ENCODE data around the gene LGI2.

LGI2 gene

DNA sequence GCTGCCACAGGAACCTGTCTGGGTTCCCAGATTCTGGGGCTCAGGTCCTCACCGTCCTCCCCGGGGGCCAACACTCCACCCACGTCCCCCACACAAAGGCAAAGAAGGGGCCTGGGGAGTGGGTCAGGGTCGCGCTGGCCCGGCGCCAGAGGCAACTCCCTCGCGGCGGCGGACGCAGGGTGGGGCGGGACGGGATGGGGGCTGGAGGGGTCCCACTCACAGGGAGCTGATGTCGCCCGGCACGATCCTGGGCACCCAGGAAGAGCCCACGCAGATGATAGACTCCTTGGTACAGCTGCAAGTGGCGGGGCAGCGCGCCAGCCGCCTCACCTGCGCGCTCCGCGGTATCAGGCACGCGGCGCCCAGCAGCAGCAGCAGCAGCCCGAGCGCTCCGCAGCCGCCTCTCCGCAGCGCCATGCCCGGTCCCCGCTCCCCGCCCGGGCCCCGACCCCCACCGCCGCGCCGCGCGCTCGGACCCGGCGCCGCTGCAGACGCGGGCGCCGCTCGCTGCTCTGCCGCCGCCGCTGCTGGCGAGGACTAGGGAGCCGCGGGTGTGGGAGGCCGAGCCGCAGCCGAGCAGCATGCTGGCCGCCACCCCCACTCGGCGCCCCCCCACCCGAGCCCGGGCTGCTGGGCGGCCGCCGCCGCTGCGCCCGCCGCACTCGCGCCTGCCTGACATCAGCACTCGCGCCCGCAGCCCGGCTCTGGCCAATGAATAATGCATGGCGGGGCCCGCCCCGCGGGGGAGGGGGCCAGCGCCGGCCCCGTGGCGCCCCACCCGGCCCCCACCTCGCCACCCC, at the start of gene LGI2:
Gene LGI2, minus strand, starts transcription at position 670 of the 800 bp plus-strand sequence. Its CDS starts 253 bp downstream, at position 417.
- no peak within 1 kb of the TSS for H3K4me3 ChIP-seq (ENCODE audit: low read length)
- DNase-seq (ENCODE audit: low read depth), result peak; percentile 16
- TF ChIP-seq, protein P1, sequence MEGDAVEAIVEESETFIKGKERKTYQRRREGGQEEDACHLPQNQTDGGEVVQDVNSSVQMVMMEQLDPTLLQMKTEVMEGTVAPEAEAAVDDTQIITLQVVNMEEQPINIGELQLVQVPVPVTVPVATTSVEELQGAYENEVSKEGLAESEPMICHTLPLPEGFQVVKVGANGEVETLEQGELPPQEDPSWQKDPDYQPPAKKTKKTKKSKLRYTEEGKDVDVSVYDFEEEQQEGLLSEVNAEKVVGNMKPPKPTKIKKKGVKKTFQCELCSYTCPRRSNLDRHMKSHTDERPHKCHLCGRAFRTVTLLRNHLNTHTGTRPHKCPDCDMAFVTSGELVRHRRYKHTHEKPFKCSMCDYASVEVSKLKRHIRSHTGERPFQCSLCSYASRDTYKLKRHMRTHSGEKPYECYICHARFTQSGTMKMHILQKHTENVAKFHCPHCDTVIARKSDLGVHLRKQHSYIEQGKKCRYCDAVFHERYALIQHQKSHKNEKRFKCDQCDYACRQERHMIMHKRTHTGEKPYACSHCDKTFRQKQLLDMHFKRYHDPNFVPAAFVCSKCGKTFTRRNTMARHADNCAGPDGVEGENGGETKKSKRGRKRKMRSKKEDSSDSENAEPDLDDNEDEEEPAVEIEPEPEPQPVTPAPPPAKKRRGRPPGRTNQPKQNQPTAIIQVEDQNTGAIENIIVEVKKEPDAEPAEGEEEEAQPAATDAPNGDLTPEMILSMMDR (IDR thresholded peaks at IDR 0.05; ENCODE audit: insufficient read depth, low read depth, low read length, missing control alignments), result no peak

DNA sequence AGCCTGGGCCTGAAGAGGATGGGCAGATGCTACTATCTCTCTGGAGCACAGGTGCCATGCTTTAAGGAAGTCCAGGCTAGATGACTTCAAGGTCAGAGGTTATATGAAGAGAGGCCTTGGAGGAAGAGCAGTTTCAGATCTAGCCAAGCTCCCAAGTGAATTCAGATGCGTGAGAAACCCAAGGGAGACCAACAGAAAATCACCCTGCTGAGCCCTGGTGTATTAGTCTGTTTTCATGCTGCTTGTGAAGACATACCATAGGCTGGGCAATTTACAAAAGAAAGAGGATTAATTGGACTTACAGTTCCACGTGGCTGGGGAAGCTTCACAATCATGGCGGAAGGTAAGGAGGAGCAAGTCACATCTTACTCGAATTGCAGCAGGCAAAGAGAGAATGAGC, 47.8 kb upstream of the LGI2 start:
- TF ChIP-seq, protein P1 (IDR thresholded peaks at IDR 0.05; ENCODE audit: insufficient read depth, low read depth, low read length, missing control alignments), result no peak
- no peak for DNase-seq (ENCODE audit: low read depth)
- no peak overlapping the region for H3K4me3 ChIP-seq (ENCODE audit: low read length)

DNA sequence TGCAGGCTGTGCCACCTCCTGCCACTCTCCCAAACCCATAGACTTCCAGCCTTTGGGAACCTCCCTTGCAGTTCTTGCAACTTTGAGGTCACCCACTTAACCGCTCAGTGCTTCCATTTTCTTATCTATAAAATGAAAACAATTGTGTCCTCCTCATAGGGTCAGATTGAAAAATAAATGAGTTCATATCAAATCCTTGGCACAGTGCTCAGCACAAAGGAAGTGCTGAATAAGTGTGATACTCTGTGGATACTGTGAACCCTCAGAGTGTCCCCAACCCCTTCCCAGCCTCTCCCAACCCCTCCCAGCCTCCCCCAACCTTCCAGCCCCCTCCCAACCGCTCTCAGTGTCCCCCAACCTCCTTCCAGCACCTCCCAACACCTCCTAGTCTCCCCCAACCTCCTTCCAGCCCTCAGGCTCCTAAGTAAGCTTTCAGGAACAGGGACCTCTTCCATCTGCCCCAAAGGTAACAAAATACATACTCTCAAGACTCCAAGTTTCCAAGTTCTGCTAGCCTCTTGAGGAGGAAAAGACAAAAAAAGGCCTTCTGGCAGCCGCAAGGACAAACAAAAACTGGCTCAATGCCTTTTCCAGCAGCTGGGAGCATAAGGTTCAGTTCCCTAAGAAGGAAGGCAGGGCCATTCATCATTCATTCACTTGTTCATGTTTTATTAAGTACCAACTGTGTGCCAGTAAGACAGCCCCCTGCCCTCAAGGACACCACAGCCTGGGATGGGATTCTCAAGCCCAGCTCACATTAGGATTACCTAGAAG, 46.1 kb upstream of the LGI2 start:
- TF ChIP-seq, protein P1 (IDR thresholded peaks at IDR 0.05; ENCODE audit: insufficient read depth, low read depth, low read length, missing control alignments), result no peak
- H3K4me3 ChIP-seq (ENCODE audit: low read length), result no peak overlapping the region
- no peak for DNase-seq (ENCODE audit: low read depth)

DNA sequence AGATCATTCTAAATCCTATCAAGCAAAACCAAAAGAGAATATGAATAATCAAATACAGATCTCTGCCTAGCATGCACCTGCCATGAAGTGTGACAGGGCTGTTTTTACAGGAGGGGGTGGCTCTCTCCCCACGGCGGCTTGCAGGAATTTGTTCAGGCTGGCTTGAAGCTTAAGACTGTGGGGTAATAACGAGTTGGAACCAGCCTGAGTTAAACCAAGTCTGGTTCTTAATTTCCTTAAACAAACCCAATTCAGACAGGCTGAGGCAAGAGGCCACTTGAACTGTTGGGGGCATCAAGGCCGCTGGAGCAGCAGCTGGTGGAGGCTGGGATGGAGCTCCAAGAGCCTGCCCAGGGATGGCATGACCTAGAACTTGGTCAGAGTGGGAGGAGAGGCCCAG, 45.1 kb upstream of the LGI2 start:
- DNase-seq (ENCODE audit: low read depth), result no peak
- TF ChIP-seq, protein P1 (IDR thresholded peaks at IDR 0.05; ENCODE audit: insufficient read depth, low read depth, low read length, missing control alignments), result no peak

DNA sequence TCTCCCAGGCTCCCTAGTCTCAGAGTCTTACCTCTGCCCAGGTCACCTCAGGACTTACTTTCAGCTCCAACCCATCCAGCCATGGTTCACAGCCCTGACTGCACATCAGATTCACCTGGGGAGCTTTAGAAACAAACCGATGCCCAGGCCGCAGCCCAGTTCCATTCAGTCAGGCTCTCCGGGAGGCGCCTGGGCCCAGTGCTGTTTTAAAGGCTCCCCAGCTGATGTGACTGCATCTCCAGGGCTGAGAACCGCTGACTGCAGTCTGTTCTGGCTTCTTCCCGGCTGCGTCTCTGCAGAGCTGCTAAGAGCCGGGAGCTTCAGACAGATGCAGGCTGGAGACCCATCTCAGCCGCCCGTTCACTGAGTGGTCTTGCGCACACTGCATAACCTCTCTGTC, 44.4 kb upstream of the LGI2 start:
- DNase-seq (ENCODE audit: low read depth), result no peak
- H3K4me3 ChIP-seq (ENCODE audit: low read length), result no peak overlapping the region
- TF ChIP-seq, protein P1 (IDR thresholded peaks at IDR 0.05; ENCODE audit: insufficient read depth, low read depth, low read length, missing control alignments), result no peak

More for the DNA sequence above, 45.1 kb upstream of the LGI2 start:
- H3K4me3 ChIP-seq (ENCODE audit: low read length), result no peak overlapping the region

- no peak for DNase-seq (ENCODE audit: low read depth)
- TF ChIP-seq, protein P1 (IDR thresholded peaks at IDR 0.05; ENCODE audit: insufficient read depth, low read depth, low read length, missing control alignments), result no peak
These were observed 39.8 kb upstream of the LGI2 start for GRCh38 chr4:25070545-25070944.

More at GRCh38 chr4:25070545-25070944, 39.8 kb upstream of the LGI2 start:
- no peak overlapping the region for H3K4me3 ChIP-seq (ENCODE audit: low read length)

All from epithelial cell of esophagus (primary cell).